Left ventricle myocardium superior (tissue), 1 donor: ENCODE measurements around the gene LHB. TPM values are rescaled to one million over a fixed set of nuclear protein-coding genes. Genes with fewer than 3 reads are reported as not detected.

ENCODE experiments used
- ATAC-seq: fragments of 200-7000 bp; cut with Tn5 transposase; one replicate; pipeline ENCODE4 v1.9.1; 2020; ENCODE audit warnings: mild to moderate bottlenecking, moderate library complexity
- DNase-seq: peaks from one replicate; pipeline ENCODE4 v3.0.0-alpha.2; 2020
- intact Hi-C: fragments of 100-400 bp; cut with micrococcal nuclease; formaldehyde crosslinking; loops from one replicate; pipeline ENCODE4 v1.11.0; 2022
- total RNA-seq: library from RNA; stranded (reverse); fragmentation: NEBNext Ultra II Directional; extraction: Animal tissue kit (Norgen Biotek cat#: 25700); gene quantifications from one replicate; pipeline ENCODE4 v1.2.1, GENCODE V29; 2021
- donor health status: DM: no; HTN: yes; CAD: no; lungs with severe emphysema.

The LHB gene
- total RNA-seq, 1 donor from 2014 or later, result not detected

DNA sequence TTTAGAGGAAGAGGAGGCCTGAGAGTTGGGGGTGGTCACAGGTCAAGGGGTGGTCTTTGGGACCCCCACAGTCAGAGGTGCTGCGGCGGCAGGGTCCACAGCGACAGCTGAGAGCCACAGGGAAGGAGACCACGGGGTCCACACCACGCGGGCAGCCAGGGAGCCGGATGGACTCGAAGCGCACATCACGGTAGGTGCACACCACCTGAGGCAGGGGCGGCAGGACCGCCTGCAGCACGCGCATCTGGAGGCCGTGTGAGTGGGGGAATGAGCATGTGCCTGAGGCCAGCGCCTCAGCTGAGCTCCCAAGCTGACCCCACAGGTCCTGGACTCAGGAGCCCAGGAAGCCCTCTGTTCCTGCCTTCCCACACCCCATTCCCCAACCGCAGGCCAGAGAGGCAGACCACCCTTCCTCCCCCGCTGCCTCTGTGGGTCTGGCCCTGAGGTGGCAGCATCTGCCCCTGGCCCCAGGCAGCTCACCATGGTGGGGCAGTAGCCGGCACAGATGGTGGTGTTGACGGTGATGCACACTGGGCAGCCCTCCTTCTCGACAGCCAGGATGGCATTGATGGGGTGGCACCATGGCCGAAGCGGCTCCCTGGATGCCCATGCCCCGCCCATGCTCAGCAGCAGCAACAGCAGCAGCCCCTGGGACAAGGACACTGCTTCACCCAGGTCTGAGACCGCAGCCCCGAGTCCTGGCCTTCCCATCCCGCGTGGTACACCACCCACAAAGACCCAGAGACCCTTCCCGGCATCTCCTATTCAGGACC lies 638 bp downstream of the LHB start:
- intact Hi-C loops, result no loop called here

DNA sequence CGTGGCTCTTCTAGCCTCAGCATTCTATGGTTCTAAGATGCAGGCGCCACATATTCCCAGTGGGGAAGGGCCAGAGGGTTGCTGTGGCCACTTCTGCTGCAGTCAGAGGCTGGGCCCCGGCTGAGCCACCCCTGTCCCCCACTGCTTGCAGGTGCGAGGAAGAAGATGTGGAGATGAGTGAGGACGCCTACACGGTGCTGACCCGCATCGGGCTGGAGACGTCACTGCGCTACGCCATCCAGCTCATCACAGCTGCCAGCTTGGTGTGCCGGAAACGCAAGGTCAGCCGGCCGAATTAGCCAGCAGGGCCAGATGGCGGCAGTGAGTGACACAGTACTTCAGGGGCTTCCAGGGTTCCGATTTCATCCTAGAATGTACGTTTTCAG lies 2.0 kb downstream of the LHB start:
- no peak for ATAC-seq
- DNase-seq, result no peak
- intact Hi-C loops, result no loop called here

More for the DNA sequence above, 638 bp downstream of the LHB start:
- ATAC-seq (no peak), DNase-seq (no peak)

DNA sequence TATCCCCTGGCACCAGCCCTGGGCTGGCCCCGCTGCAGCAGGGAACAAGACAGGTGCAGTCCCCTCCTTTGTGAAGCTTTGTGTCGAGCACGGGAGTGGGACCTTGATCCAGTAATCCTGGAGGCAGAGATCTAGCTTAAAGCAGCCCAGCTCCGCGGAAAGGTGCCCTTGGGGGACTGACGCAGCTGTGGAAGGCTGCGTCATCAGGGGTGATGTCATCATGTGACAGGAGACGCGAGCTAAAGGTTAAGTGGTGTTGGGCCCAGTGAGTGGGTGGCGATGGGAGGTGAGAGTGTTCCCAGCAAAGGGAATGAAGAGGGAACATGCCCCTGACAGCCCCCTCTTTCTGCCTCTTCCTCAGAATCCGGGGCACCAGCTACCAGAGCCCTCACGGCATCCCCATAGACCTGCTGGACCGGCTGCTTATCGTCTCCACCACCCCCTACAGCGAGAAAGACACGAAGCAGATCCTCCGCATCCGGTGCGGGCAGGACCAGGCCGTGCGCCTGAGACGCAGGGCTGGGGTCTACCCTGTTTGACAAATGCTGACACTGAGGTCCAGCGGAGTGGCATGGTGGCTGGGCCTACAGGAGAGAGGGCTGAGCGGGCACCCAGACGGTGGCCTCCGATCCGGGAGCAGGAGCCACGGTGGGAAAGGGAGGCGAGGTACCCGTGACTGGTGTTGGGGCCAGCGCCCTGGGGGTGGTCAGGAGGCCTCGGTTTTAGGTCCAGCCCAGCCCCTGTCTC lies 2.6 kb downstream of the LHB start:
- intact Hi-C loops, result no loop called here
- DNase-seq (no peak), ATAC-seq (no peak)

- no peak for DNase-seq
- intact Hi-C loops, result no loop called here
- no peak for ATAC-seq
Observed at GRCh38 chr19:49011194-49011593, 5.7 kb downstream of the LHB start.

- DNase-seq, result no peak
- intact Hi-C loops, result no loop called here
Observed at GRCh38 chr19:49010453-49010852, 6.4 kb downstream of the LHB start.

GRCh38 chr19:49009828-49010227 lies 7.1 kb downstream of the LHB start:
- intact Hi-C loops, result no loop called here
- ATAC-seq (no peak), DNase-seq (no peak)

More at GRCh38 chr19:49010453-49010852, 6.4 kb downstream of the LHB start:
- no peak for ATAC-seq

DNA sequence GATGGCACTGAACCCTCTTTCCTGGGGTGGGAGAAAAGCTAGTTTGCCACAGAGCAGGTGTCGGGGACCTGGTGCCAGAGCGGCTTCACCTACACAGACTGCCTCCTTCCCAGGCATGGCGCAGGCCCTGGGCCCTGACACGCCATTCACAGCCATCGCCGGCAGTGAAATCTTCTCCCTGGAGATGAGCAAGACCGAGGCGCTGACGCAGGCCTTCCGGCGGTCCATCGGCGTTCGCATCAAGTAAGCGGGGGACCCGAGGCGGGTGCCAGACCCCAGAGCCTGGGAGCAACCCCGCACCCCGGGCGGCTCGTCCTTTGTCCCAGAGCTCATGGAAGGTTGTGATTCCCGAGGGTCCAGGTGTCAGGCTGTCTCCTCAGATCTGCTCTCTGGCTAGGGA lies 10.0 kb downstream of the LHB start:
- DNase-seq (no peak), ATAC-seq (no peak)
- intact Hi-C loops, result no loop called here

- ATAC-seq (no peak), DNase-seq (no peak)
- intact Hi-C loops, result no loop called here
Observed at GRCh38 chr19:49004964-49005614, 11.8 kb downstream of the LHB start.

- intact Hi-C loops, result no loop called here
- no peak for ATAC-seq
- DNase-seq, result no peak
Observed at GRCh38 chr19:49004133-49004532, 12.8 kb downstream of the LHB start.

DNA sequence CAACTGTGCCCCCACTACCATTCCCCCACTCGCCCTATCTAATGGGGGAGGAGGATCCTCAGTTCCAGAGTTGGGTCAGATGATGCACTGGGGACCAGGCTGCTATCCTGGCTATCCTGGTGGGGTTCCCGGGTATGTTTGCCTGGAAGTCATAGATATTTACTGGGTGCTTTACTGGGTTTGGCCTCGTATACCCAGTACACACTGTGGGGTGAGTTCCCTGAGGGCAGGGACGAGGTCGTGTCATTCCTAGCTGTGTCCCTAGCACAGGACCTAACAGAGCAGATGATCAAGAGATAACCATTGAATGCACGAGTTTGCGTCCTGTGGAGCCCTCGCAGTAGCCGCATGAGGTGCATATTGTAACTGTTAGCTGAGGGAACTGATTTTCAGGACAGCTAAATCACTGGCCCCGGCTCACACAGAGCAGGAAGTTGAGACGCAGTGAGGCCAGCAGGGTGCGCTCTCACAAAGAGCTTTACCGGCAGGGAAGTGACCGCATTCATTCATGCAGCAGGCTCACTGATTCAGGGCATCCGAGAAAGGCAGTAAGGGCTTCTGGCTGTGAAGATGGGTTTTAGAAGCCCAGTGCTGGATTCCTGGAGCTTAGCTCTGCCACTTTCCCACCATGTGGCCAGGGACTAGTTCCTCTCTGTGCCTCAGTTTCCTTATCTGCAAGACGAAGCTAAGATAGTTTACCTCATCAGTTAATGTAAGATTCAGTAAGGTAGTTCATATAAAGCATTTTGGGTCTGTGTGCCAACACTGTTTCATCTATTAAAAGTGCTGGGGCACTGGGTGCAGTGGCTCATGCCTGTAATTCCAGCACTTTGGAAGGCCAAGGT lies 17.2 kb downstream of the LHB start:
- intact Hi-C loops, result no loop called here
- DNase-seq, result peak; percentile 60
- ATAC-seq, result peak; percentile 42

DNA sequence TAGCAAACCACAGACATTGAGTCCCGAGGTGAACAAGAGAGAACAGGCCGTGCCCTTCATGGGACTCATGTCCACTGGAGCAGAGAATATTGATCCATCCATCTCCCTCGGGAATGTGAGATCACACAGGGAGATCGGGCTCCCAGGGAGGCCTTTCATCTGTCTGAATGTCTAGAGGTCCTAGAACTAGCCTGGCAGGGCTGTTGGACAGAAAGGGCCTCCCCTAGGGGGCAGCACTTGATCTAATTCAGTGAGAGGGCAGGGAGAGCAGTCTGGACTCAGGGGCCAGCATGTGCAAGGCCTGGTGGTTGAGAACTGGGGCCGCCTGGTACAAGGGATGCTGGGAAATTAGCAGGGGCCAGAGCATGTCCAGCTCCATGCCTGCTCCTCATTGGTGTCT lies 18.9 kb downstream of the LHB start:
- DNase-seq, result no peak
- intact Hi-C loops, result no loop called here
- no peak for ATAC-seq

DNA sequence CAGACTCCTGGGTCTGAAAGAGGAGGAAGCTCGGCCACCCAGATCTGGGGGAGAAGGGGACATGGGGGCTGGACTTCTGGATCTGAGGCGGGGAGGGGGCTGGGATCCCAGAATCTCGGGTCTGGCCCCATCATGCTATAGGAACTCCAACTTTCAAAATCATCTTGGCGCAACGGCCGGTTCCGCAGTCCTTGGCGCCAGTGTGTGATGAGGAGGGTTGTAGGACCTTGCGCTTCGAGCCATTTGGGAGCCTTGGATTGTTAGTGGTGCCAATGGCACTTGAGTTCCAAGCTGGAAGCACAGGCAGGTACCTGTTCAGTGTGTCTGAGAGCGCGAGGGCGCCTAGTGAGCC lies 22.9 kb downstream of the LHB start:
- intact Hi-C loops, result no loop called here
- ATAC-seq, result no peak
- DNase-seq, result no peak

DNA sequence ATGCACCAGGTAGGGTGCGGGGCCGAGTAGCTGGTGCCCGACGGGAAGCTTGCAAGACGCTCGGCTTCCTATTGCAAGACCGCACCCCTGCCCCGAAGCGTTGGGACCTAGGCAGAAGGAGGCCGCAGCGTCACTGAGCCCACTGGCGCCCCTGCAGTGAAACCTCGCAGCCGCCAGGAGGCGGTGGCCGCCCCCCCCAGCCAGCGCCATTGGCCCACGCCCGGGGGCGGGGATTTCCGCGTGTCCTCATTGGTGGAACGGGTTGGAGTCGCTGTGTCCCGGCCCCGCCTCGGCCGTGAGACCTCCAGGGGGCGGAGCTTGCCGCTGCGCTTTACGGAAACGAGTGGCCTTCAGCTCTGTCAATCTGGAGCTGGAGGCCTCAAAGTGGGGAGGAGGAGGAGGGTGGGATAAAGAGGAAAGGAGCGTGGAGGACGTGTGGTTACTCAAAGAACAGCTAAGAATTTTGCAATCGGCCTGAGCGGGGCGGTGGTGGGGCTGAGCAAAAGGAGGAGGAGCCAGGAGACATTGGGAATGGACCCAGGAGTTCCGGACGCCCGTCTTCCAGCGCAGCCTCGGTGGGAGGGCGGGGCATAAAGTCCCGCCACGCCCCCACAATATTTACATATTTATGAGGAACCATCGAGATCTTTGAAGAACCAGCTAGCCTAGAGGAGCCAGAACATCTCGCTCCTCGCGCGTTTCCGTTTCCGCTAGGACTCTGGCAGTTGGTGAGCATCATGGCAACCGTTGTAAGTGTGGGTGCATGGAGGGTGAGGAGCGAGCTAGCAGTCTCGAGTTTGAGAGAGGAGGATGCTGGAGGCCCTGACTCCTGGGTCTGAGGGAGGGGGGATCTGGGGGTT lies 23.5 kb downstream of the LHB start, which contains the start of the genes GYS1 and RUVBL2:
Gene GYS1 (minus strand): TSS at position 135 of the 860 bp plus-strand sequence. CDS start 197 bp downstream, outside the sequence.
Gene RUVBL2 (plus strand): TSS at position 713 of the 860 bp plus-strand sequence. CDS start 25 bp downstream, at position 738.
- DNase-seq (peak; percentile 100), ATAC-seq (peak; percentile 90)
- intact Hi-C loops, result no loop called here

DNA sequence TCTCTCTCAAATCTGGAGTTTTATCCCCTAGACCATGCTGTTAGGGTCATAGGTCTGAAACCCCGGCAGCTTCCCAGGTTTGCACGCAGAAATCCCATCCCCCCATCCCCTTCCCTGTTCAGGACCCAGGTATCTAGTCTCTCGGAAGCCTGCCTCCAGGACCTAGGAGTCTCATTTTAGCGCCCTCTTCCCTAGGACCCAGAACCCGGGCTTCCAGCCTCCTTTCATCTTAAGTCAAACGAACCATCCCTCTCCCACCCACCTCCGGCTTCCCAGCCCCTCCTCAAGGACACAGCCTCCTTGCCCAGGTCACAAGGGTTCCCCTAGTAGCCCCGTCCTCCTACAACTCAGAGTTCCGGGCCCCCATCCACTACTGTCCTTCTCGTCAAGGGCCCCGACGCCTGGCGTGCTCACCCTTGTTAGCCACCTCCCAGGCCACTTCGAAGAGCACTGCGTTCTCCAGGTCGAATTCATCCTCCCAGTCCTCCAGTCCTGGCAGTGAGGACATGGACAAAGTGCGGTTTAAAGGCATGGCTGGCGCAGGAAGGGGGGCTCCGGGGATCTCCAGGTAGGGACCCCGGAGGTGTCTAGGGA lies 24.2 kb downstream of the LHB start:
- ATAC-seq (peak; percentile 2), DNase-seq (no peak)
- intact Hi-C loops, result no loop called here

- ATAC-seq (peak; percentile 60), DNase-seq (peak; percentile 61)
- intact Hi-C loops, result no loop called here
Observed at GRCh38 chr19:48991873-48992580, 24.9 kb downstream of the LHB start.

- intact Hi-C loops, result no loop called here
Observed at GRCh38 chr19:48991011-48991609, 25.8 kb downstream of the LHB start.

GRCh38 chr19:48990400-48990799 lies 26.5 kb downstream of the LHB start:
- no peak for ATAC-seq
- DNase-seq, result no peak
- intact Hi-C loops, result no loop called here

More at GRCh38 chr19:48991011-48991609, 25.8 kb downstream of the LHB start:
- ATAC-seq (no peak), DNase-seq (no peak)
